ENCODE data around the gene GTF2B.
"Not testable (repeated sequence)": the region's sequence is repeated elsewhere in the genome, so short reads cannot be mapped to it uniquely, and the experiment has no call there.

GTF2B gene

DNA sequence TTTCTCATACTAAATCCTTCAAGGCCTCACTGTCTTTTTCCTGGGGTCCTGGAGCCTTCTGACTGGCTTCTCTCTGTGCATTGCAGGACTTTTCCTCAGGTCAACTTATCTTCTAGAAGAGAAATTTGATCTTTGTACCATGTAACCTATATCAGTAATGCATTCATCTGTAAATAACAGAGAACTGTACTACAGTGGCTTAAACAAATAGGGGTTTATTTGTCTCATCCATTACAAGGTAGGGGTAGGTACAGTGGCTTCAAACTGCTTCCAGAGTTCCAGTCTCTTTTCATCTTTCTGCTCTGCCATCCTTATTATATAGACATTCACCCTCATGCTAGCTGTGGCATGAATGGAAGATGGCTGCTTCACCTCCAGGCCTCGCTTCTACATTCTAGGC, 29.5 kb upstream of the GTF2B start:
- TF ChIP-seq, protein P1, sequence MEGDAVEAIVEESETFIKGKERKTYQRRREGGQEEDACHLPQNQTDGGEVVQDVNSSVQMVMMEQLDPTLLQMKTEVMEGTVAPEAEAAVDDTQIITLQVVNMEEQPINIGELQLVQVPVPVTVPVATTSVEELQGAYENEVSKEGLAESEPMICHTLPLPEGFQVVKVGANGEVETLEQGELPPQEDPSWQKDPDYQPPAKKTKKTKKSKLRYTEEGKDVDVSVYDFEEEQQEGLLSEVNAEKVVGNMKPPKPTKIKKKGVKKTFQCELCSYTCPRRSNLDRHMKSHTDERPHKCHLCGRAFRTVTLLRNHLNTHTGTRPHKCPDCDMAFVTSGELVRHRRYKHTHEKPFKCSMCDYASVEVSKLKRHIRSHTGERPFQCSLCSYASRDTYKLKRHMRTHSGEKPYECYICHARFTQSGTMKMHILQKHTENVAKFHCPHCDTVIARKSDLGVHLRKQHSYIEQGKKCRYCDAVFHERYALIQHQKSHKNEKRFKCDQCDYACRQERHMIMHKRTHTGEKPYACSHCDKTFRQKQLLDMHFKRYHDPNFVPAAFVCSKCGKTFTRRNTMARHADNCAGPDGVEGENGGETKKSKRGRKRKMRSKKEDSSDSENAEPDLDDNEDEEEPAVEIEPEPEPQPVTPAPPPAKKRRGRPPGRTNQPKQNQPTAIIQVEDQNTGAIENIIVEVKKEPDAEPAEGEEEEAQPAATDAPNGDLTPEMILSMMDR (conservative IDR thresholded peaks at IDR 0.05; ENCODE audit: low read length) = no peak
- H3K4me3 ChIP-seq (ENCODE audit: low read length) = no peak overlapping the region
- DNase-seq (ENCODE audit: low read depth) = no peak

DNA sequence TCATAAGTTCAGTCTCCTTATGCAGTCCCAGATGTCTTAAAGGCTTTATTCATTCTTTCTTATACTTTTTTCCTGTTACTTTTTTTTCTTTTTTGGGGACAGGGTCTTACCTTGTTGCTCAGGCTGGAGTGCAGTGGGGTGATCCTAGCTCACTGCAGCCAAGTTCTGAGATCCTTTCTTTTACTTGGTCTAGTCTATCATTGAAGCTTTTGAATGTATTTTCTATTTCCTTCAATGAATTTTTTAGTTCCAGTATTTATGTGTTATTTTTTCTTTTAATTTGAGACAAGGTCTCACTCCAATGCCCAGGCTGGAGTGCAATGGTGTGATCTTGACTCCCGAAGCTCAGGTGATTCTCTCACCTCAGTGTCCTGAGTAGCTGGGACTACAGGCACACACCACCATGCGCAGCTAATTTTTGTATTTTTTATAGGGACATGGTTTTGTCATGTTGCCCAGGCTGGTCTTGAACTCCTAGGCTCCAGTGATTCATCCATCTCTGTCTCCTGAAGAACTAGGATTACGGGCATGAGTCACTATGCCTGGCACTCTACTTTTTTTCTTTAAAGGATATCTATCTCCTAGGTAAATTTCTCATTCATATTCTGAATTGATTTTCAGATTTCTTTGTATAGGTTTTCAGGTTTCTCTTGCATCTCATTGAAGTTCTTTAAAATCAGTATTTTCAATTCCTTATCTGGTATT, 26.1 kb upstream of the GTF2B start:
- H3K4me3 ChIP-seq (ENCODE audit: low read length) = no peak overlapping the region
- TF ChIP-seq, protein P1 (conservative IDR thresholded peaks at IDR 0.05; ENCODE audit: low read length) = no peak
- no peak for DNase-seq (ENCODE audit: low read depth)

DNA sequence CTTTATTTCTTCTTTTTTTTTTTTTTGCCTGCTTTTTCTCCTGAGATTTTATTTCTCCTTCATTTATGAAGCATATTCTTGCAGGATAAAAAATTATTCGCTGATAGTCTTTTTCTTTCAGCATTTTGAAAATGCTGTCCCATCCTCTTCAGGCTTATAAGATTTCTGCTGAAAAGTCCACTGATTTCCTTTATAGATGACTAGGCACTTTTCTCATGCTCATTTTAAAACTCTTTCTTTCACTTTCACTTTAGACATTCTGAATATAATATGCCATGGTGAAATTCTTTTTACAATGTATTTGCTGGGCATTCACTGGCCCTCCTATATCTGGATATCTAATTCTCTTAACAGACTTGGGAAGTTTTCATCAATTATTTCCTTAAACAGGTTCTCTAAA, 25.5 kb upstream of the GTF2B start:
- TF ChIP-seq, protein P1 (conservative IDR thresholded peaks at IDR 0.05; ENCODE audit: low read length) = no peak

DNA sequence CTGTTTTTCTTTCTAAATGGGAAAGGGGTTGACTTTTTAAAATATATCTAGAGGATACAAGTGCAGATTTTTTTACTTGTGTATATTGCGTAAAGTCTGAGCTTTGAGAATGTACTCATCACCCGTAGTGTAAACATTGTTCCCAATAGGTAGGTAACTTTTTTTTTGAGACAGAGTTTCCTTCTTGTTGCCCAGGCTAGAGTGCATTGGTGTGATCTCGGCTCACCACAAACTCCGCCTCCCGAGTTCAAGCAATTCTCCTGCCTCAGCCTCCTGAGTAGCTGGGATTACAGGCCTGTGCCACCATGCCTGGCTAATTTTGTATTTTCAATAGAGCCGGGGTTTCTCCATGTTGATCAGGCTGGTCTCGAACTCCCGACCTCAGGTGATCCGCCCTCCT, 20.4 kb upstream of the GTF2B start:
- DNase-seq (ENCODE audit: low read depth); H3K4me3 ChIP-seq (ENCODE audit: low read length): not testable (repeated sequence)

More for the DNA sequence above, 25.5 kb upstream of the GTF2B start:
- no peak overlapping the region for H3K4me3 ChIP-seq (ENCODE audit: low read length)
- no peak for DNase-seq (ENCODE audit: low read depth)

DNA sequence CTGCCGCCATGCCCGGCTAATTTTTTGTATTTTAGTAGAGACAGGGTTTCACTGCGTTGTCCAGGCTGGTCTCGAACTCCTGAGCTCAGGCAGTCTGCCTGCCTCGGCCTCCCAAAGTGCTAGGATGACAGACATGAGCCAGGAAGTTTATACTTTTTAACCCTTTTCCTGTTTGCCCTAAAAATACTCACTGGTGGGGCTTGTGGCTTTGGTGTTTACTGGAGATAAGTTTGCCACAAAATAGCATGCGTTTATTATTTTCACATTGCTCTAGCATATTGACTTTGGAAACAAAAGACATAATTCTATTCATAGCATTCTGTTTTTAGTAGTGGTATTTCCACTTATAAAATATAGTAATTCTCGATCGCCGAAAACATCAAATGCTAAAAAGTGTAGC, 19.8 kb upstream of the GTF2B start:
- DNase-seq (ENCODE audit: low read depth) = no peak
- H3K4me3 ChIP-seq (ENCODE audit: low read length) = no peak overlapping the region
- TF ChIP-seq, protein P1 (conservative IDR thresholded peaks at IDR 0.05; ENCODE audit: low read length) = no peak

DNA sequence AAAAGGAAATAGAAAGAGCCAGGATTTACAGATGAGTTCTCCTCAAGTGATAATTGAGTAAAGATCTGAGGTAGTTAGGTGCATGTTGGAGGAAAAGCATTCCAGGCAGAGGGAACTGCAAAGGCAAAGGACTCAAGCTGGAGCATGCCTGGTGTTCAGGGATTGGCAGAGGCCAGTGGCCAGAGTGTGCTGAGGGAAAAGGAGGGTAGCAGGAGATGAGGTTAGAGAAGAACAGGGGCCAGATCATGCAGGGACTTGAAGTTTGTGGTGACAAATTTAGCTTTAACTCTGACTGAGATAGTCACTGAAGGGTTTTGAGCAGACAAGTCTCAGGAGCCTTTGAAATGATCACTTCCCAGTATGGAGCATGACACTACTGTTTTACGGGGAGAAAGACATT, 19.0 kb upstream of the GTF2B start:
- DNase-seq (ENCODE audit: low read depth) = no peak
- H3K4me3 ChIP-seq (ENCODE audit: low read length) = no peak overlapping the region
- TF ChIP-seq, protein P1 (conservative IDR thresholded peaks at IDR 0.05; ENCODE audit: low read length) = no peak

DNA sequence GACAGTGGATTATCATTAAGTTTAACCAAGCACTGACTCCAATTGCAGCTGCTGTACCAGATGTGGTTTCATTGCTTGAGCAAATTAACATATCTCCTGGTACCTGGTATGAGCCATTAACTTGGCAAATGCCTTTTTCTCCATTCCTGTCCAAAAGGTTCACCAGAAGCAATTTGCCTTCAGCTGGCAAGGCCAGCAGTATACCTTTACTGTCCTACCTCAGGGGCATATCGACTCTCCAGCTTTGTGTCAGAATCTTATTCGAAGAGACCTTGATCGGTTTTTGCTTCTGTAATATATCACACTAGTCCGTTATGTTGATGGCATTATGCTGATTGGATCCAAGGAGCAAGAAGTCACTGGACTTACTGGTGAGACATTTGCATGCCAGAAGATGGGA, 9.5 kb upstream of the GTF2B start:
- H3K4me3 ChIP-seq (ENCODE audit: low read length) = no peak overlapping the region
- TF ChIP-seq, protein P1 (conservative IDR thresholded peaks at IDR 0.05; ENCODE audit: low read length) = no peak
- DNase-seq (ENCODE audit: low read depth) = no peak
